AG09309 (cell line): Measurements from ENCODE around the gene GPR142.

Source experiments
- DNase-seq: peaks from one replicate; pipeline ENCODE4 v3.0.0-alpha.2; 2010; ENCODE audit warnings: low read depth
- H3K4me3 ChIP-seq: 2 replicates; pipeline ENCODE4 v1.5.1; 2011; ENCODE audit warnings: mild to moderate bottlenecking, low read depth, low read length, moderate library complexity; ENCODE audit not compliant: control insufficient read depth
- CTCF ChIP-seq: IDR thresholded peaks from 2 replicates; pipeline ENCODE4 v1.5.1; 2011; ENCODE audit warnings: mild to moderate bottlenecking, low read depth, low read length, inconsistent platforms; ENCODE audit not compliant: insufficient read depth, control insufficient read depth; ENCODE audit errors: missing control alignments

Gene GPR142

GRCh38 chr17:74417178-74418045 is 50.1 kb downstream of the GPR142 start:
- DNase-seq = no peak
- H3K4me3 ChIP-seq = no peak overlapping the region
- TF ChIP-seq CTCF = no peak

GRCh38 chr17:74419928-74420411 is 52.7 kb downstream of the GPR142 start:
- no peak for DNase-seq
- TF ChIP-seq CTCF = no peak
- H3K4me3 ChIP-seq = no peak overlapping the region
